Measurements from ENCODE around the gene KRTAP10-2. TPM values are rescaled to one million over a fixed set of nuclear protein-coding genes. Genes with fewer than 3 reads are reported as not detected.

KRTAP10-2 gene
- total RNA-seq, 1 donor from 2014 or later: not detected

- ATAC-seq (ENCODE audit: low read depth): no peak
Observed at GRCh38 chr21:44539991-44540666, 11.2 kb downstream of the KRTAP10-2 start, which contains the start of gene KRTAP10-1. TSS of gene KRTAP10-1 (minus strand) at chr21:44540195. CDS start at chr21:44540150, 45 bp downstream.

DNA sequence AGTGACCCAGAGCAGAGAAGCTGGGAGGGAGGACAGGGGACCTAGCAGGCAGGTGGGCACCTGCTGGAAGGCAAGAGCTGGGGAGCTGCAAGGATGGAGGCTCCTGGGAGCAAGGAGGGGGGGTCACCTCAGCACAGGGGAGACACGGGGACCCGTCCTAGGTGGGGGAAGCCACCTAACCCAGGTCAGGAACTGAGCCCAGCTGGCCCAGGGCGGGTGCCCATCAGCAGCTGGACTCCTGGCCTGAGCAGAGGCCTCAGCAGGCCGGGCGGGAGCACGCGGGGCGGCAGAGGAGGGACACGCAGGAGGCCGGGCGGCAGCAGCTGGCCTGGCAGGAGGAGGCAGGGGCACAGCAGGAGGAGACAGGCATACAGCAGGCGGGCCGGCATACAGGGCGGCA, 12.3 kb downstream of the KRTAP10-2 start:
- H3K36me3 Mint-ChIP-seq (ENCODE audit: low read depth): no peaks in the 10 kb centered on the region
- peaks cover 8% of the 10 kb centered on the region for H3K27me3 Mint-ChIP-seq
- CTCF ChIA-PET: no interaction called here
- DNase-seq (no peak), ATAC-seq (ENCODE audit: low read depth) (no peak)
- H3K4me1 Mint-ChIP-seq: no peaks in the 10 kb centered on the region
- POLR2A ChIA-PET: no interaction called here
- peaks cover 3% of the 10 kb centered on the region for H3K9me3 Mint-ChIP-seq
- no peak overlapping the region for H3K27ac Mint-ChIP-seq
- no peak overlapping the region for H3K4me3 Mint-ChIP-seq
- intact Hi-C loops (cut with micrococcal nuclease): no loop called here
- no peak for TF ChIP-seq CTCF (IDR thresholded peaks at IDR 0.05)

More at GRCh38 chr21:44539991-44540666, 11.2 kb downstream of the KRTAP10-2 start, which contains the start of gene KRTAP10-1:
- no peak for DNase-seq
- TF ChIP-seq CTCF (IDR thresholded peaks at IDR 0.05): no peak
- Mint-ChIP-seq H3K4me3 (no peak within 1 kb of the TSS), H3K27ac (no peak within 1 kb of the TSS), H3K27me3 (peaks cover 8% of the 10 kb centered on the region), H3K9me3 (no peaks in the 10 kb centered on the region), H3K36me3 (ENCODE audit: low read depth) (no peaks in the 10 kb centered on the region), H3K4me1 (no peaks in the 10 kb centered on the region)
- ChIA-PET POLR2A (no interaction called here), CTCF (no interaction called here)
- intact Hi-C loops (cut with micrococcal nuclease): no loop called here

DNA sequence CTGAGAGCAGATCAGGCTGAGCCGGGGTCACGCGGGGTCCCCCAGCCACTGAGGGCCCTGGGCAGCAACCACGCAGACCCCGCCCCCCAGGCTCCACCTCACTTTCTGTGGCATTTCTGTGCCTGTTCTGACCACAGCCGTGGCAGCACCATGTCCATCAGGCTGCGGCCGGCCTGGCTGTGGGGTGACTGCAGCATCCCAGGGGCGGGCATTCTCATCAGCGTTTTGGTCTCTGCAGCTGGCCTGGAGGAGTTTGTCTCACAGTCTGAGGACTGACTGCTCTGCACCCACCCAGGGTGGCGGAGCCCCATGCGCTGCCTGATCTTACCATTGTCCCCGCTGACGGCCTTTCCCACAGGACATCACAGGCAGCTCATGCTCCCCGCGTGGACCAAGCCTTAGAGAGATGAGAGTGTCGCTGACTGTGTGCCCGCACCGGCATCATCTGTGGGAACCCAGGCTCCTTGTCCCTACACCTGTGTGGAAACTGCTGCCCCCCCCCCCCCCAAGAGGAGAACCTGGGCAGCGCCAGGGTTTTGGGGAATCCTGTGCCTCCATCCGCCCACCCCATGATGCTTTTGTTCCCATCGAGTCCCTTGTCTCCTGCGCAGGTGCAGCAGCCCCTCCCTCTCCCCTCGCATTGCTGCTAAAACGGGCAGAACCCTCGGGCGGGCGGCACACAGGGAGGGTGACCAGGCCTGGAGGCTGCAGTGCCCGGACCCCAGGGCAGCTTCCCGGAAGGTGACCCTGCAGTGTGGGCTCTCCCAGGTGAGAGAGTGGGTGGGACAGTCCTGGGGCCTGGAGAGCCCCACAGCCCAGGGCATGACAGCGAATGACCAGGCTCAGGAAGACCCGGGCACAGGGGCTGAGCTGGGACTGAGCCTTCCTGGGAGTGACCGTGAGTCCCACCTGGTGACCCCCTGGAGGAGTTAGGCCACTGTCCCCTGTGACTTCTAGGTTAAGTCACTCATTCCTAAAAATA, 13.1 kb downstream of the KRTAP10-2 start:
- H3K4me3 Mint-ChIP-seq: no peak overlapping the region
- H3K4me1 Mint-ChIP-seq: no peaks in the 10 kb centered on the region
- H3K27ac Mint-ChIP-seq: no peak overlapping the region
- DNase-seq (no peak), ATAC-seq (ENCODE audit: low read depth) (no peak)
- ChIA-PET CTCF (no interaction called here), POLR2A (no interaction called here)
- H3K36me3 Mint-ChIP-seq (ENCODE audit: low read depth): no peaks in the 10 kb centered on the region
- peaks cover 8% of the 10 kb centered on the region for H3K27me3 Mint-ChIP-seq
- intact Hi-C loops (cut with micrococcal nuclease): no loop called here
- peaks cover 3% of the 10 kb centered on the region for H3K9me3 Mint-ChIP-seq
- TF ChIP-seq CTCF (IDR thresholded peaks at IDR 0.05): no peak

DNA sequence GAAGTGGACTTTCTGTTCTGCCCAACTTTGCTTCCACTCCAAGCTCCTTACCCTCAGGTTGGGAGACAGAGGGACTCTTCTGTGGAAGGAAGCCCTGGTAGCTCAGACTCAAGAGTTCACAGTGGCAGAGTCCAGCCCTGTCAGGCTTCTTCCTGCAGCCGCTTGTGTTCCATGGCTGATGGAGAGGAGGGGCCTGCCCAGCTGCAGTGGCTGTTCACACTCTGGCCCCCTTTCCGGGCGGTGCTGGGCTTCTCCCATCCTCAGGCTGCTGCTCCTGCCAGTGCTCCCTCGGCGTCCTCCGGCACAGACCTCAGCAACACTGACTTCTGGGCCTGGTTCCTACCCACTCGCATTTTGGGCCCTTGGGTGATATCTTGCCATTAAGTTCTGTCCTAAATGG, 15.3 kb downstream of the KRTAP10-2 start:
- CTCF ChIA-PET: no interaction called here
- peaks cover 3% of the 10 kb centered on the region for H3K9me3 Mint-ChIP-seq
- H3K27ac Mint-ChIP-seq: no peak overlapping the region
- H3K4me1 Mint-ChIP-seq: no peaks in the 10 kb centered on the region
- no peaks in the 10 kb centered on the region for H3K36me3 Mint-ChIP-seq (ENCODE audit: low read depth)
- H3K27me3 Mint-ChIP-seq: peaks cover 10% of the 10 kb centered on the region
- intact Hi-C loops (cut with micrococcal nuclease): no loop called here
- POLR2A ChIA-PET: no interaction called here
- no peak for TF ChIP-seq CTCF (IDR thresholded peaks at IDR 0.05)
- DNase-seq (no peak), ATAC-seq (ENCODE audit: low read depth) (no peak)
- no peak overlapping the region for H3K4me3 Mint-ChIP-seq

DNA sequence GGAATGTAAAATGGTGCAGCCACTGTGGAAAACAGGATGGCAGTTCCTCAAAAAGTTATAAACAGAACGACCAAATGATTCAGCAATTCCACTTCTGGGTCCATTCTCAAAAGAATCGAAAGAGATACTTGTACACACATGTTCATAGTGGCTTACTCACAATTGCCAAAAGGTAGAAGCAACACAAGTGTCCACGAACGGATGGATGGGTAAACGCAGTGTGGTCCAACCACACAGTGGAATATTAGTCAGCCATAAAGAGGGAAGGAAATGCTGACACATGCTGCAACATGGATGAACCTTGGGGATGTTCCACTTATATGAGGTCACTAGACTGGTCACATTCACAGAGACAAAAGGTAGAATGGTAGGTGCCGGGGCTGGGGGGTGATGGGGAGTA, 16.6 kb downstream of the KRTAP10-2 start:
- Mint-ChIP-seq H3K36me3 (ENCODE audit: low read depth) (no peaks in the 10 kb centered on the region), H3K9me3 (peaks cover 3% of the 10 kb centered on the region), H3K27ac (no peak overlapping the region), H3K4me3 (no peak overlapping the region), H3K27me3 (peaks cover 17% of the 10 kb centered on the region), H3K4me1 (no peaks in the 10 kb centered on the region)
- TF ChIP-seq CTCF (IDR thresholded peaks at IDR 0.05): no peak
- DNase-seq (no peak), ATAC-seq (ENCODE audit: low read depth) (no peak)
- ChIA-PET CTCF (no interaction called here), POLR2A (no interaction called here)
- intact Hi-C loops (cut with micrococcal nuclease): no loop called here
